ENCODE measurements around the gene DCANP1.

The DCANP1 gene

DNA sequence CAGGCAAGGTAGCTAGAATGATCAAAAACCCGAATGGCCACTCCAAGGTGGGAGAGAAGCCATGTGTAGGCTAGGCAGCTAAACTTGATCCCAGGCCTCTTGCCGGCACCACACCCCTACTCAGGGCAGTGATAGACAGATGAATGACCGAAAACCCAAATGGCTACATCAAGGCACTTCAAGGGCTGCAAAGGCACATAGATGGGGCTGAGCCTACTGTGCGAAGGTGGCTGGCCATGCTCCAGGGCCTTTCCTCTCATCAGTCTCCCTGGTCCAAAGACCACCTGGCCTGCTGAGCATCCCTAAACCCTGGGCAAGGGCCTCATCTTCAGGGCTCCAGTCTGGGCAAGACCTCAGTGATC lies 8.7 kb upstream of the DCANP1 start:
- no peak for DNase-seq

DNA sequence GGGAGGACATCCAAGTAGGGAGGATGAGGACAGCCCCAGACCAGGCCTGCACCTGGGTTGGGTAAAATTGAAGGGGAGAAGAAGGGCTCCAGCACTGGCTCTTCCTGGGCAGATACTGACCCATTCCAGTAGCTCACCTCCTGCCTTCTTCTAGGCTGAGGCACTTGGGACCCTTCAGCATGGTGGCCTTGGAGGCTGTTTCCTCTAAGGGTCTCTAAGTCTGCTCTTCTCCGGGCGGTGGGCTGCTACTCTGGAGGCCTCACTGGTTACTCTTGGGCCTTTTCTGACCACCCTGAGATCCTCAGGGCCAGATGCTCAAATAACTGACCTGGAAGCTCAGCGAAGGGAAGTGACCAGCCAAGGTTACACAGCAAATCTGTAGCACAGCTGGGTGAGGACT lies 7.8 kb upstream of the DCANP1 start:
- no peak for DNase-seq

DNA sequence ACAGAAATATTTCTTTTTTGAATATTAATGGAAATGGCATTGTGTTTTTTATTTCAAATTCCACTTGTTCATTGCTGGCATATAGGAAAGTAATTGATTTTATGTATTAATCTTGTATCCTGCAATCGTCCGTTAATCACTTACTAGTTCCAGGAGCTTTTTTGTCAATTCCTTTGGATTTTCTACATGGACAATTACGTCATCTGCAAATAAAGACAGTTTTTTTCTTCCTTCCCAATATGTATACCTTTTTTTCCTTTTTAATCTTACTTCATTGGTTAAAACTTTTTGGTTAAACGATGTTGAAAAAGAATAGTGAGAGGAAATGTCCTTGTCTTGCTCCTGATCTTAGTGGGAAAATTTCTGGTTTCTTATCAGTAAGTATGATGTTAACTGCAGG lies 6.5 kb upstream of the DCANP1 start:
- no peak for DNase-seq

DNA sequence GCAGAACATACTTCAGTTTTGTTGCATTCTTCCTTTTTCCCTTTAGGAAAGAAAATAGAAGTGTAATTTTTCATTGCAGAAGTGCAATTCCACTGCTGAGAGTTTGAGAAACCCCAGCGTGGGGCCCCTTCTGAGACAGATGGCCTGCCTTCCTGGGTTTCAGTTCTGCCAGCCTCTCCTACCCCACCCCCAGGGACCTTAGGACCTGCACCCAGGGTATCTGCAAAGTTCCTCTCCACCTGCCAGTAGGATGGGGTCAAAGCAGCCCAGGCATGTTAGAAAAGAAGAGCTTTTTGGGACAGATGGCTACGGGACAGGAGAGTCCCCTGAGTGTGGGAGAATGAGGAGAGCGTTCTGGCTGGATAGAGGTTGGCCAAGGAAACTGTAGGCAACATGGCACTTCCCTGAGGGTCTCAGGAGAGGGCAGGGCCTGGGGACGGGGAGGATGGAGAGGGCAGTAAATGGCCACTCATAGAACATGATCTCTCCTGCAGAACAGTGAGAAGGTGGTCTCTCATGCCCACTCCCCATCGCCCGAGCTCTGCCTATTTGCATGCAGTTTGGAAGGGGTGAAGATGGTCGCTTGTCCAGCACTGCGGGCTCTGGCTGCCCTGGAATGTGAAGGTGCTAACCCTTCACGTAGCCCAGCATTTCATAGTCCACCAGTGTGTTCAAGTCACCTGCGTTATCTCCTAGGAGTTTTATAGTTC lies 5.3 kb upstream of the DCANP1 start, which contains the start of gene TIFAB:
Gene TIFAB, minus strand, starts transcription at position 31 of the 710 bp plus-strand sequence. CDS start 2,412 bp downstream, outside the sequence.
- DNase-seq, result no peak

DNA sequence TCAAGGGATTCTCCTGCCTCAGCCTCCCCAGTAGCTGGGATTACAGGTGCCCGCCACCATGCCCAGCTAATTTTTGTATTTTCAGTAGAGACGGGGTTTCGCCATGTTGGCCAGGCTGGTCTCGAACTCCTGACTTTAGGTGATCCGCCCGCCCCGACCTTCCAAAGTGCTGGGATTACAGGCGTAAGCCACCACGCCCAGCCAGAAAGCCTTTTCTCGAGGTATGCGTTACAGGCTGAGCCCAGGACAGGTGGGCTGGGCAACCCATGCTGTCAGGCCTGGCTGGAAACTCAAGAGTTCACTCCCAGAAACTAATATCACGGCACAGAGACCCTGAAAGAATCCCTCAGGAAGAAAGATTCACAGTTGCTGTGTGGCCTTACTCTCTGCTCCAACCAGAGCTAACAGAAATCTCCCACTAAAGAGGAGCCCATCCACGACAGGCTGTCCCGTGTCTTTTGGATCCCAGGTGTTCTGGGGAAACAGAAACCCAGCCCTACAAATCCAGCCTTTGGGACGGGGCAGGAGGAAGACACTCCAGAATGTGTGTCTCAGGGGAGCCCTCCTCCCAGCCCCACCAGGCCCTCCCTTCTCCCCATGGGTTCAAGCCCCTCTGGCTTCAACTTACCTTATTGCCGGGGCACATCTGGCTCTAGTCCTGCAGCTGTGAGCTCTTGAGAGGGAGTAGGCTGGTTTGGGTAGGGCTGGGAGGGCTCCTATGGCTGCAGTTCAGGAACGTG lies 4.6 kb upstream of the DCANP1 start:
- no peak for DNase-seq

DNA sequence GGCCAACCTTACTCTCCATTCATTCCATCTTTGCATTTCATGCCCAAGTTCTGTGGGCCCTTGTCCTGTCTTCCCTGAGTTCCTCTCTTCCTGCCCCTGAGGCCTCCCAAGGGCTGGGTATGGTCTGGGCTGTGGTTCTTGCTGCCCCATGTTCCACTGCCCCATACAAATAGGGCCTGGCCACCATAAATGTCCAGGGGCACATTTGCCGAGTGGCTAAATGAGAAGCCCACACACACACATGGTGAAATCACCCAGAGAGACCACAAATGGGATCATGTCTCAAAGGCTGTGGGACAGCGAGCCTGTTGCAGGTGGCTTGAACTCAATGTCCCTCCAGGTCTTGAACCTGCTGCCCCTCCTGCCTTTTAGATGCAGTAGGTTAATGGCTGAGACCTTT lies 3.8 kb upstream of the DCANP1 start:
- no peak for DNase-seq

DNA sequence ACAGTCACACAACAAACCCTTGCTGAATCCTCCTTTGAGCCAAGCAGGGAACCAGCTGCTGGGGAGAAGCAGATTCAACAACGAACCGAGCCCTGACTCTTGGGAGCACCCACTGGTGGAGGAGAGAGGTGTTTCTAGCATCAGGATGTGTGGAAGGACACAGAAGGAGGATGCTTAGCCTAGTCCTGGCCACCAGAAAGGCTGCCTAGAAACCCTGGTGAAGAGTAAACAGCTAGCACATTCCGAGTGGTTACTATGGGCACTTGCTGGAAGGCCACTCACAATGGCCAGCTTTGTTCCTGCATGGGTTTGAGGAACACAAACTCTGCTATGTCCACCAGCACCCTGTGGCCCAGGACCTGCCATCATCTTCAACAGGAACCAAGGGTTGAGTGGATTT lies 3.2 kb upstream of the DCANP1 start:
- no peak for DNase-seq

DNA sequence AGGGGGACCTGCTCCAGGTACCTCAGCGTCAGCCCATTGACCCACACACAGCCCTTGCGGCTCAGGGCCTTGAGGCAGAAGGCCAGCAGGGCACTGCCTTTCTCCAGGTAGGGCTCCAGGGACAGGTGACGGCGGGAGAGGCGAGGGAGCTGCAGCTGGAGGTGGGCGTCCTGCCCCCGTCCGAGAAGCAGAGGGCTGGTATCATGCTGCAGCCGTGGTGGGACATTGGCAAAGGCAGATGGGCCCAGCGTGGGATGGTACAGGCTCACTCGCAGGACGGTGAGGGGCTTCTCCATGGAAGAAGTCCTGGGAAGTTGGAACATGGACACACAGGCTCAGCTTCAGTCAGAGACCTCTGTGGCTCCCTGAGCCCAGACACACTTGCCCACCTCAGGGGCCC lies 2.5 kb upstream of the DCANP1 start:
- no peak for DNase-seq

DNA sequence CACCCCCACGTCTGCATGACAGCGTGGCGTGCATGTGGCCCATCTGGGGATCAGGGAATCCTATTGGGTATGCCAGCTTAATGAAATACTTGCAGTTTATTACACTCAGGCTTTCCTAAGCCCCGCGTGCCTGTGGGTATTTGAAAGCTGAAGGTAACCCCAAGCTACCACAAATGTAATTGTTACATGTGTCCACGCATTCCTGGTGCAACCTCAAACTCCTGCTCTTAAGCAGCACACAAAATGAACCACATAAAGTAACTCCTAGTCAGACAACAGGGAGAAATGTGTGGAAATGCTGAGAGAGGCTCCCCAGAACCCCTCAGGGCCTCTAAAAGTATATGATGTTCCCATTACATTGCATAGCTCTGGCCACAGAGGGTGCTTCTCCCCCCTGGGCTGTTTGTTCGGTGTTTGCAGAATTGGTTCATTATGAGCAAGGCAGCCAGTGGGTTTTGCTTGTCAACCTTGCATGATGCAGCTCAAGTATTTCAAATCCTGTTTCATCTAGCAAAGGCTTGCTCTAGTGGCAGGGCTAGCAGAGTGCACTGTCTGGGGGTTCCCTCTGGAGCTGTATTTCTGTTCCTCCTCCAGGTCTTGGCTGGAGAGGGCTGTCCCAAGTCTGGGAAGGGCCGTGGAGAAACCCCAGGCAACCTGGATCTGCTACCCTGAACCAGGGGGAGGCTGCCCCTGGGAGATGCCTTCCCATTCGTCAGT lies 1.8 kb upstream of the DCANP1 start:
- DNase-seq, result no peak

DNA sequence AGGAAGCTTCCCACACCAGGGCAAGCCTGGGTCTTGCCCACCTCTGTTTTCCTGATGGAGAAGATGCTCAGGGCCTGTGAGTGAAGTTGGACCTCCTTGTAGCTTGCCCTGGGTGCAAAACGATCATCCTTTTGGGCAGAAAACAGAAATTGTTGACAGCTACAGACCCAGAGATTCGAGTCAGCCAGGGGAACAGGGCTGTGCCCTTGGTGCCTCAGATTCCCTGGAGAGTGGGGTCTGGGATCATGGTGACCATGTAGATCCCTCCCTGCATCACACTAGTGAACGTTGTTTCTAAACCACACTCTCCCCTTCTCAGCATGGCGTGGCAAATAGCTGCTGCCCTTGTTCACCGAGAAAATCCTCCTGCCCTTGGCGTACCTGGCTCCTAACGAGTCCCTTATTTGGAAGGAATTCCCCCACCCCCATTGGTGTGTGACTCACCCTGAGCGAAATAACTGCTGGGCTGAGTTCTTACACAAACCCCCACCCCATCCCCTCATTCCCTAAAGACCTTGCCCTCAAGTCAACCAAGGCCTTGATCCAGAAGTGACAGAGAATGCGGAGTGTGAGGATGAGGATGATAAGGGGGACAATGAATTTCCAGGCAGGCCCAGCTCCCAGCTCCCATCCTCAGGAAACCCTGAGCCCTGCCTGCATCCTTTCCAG lies 1.1 kb upstream of the DCANP1 start:
- no peak for DNase-seq

DNA sequence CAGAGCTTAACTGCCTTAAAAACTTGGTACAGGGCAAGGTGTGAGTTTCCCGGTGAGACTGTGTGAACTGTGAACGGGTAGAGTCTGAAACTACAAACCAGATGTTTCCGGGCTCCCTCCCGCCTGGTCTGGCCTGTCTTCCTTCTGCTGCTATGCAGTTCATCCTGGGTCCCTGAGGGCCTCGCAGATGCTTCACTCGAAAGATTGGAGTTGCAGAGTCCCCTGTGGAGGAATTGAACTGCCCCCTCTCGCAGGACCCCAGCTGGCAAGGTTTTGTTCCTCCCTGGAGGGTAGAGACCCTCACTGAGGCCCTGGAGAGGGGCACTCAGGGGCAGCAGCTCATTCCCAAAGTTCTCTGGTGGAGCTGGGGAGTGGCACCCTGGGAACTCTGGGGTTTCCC lies 533 bp downstream of the DCANP1 start:
- DNase-seq, result no peak

DNA sequence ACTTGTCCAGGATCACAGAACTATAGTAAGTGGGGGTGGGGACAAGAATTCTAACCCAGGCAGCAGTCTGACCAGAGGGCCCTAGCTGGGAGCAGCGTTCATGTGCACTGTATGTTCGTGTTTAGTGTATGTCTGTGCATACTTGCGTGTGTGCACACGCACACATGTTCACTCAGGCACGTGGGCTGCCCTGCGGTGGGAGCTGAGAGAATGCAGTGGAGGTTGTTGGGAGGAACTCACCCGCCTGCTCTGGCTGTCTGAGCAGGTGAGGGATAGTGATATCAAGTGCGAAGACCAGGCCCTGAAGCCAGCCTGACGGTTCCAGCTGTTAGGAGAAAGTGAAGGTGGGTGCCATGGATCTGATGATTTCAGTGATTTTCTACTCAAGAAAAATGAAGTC lies 942 bp downstream of the DCANP1 start:
- no peak for DNase-seq

DNA sequence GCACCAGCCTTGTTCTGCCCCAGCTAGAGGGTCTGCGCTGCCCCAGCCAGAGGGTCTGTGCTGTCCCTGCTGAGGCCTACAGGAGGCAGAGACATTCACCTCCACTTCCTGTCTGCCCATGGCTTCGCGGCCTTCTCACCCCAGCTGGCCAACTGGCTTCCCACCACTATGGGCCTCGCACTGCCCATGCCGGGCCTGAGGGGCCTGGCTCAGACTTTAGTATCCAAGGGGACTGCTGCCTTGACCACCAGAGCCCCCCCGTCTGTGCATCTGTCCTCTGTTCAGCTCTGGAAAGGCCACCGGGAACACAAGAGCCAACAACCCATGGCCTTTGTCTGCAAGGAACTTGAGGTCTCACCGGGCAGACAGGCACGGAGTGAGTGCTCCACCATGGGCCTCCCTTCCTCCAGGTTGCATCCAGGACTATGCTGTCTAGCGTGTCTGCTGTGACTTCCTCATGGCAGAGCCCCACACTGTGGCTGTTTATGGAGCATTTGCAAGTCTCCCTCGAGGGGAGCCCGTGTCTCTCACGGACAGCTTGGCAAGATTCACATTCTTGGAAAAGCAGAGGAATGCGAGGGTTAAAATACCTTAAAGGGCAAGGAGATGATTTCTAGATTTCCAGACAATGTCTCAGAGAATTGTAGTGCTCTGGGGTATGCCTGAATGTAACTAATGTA lies 1.7 kb downstream of the DCANP1 start:
- no peak for DNase-seq

DNA sequence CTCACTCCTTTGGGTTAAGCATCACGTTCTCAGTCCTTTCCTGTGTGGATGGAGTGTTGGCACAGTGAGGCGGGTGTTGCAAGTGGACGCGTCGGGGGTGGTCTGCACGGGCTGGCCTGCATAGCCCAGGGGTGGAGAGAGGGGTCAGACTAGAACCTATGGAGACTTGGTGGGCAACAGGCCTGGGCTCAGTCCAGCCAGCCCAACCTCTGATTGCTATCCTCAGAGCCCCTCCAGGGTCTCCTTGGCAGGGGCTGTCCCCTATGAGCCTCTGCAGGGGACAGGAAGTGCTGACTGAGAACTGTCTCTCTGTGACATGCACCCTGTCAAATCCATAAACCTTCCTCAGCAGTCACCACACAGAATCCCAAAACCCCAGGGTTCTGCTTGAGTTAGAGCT lies 2.3 kb downstream of the DCANP1 start:
- DNase-seq, result no peak

DNA sequence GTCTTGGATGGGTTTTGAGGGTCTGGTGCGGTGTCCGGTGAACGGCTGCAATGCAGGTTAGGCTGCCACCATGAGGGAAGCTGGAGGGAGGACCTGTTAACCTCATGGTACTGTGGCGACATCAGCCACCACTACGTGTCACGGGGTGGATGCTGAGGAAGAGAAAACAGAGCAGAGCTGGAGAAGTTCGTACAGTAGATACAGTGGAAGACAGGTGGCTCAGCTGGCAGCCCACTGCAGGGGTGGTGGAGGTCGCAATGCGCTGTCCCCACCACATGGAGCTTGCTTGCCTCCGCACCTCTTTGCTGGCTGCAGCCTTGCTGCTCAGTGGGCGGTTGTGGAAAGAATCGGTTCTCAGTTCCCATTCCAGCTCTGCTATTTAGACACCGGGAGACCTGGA lies 2.8 kb downstream of the DCANP1 start:
- no peak for DNase-seq

DNA sequence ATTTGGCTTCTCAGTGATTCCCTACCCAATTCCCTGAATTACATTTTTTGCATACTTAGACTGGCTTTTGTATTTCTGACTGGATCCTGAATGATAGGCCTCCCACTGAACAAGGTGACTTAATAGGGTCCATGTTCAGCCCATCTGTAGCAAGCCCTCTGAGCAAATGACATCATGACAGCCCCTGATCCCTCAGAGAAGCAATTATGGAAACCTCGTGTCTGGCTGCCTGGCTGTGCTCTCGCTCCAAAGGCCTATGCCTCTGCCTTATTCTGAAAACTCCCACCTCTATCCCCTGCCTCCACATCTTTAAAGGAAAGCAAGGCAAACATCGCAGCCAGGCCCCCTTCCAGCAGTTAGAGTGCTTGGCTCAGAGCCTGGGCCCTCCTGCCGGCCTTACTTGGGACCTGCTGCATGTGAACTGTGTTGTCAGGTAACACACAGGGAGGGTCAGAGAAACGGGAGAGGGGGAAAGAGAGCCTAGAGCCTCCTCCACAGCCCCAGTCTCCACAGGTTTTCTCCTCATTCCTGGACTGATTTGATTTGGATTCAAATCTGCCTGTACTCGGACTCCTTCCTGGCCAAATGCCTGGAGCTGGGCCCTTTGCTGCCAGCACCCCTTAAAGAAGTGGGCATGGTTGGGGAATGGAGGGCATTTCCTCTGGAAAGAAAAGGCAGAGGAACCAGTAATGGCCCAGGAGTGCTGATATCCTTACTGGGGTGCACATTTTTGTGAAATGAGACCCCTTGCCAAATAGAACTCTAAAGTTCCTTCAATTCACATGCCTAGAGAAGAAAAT lies 3.8 kb downstream of the DCANP1 start:
- DNase-seq, result no peak

DNA sequence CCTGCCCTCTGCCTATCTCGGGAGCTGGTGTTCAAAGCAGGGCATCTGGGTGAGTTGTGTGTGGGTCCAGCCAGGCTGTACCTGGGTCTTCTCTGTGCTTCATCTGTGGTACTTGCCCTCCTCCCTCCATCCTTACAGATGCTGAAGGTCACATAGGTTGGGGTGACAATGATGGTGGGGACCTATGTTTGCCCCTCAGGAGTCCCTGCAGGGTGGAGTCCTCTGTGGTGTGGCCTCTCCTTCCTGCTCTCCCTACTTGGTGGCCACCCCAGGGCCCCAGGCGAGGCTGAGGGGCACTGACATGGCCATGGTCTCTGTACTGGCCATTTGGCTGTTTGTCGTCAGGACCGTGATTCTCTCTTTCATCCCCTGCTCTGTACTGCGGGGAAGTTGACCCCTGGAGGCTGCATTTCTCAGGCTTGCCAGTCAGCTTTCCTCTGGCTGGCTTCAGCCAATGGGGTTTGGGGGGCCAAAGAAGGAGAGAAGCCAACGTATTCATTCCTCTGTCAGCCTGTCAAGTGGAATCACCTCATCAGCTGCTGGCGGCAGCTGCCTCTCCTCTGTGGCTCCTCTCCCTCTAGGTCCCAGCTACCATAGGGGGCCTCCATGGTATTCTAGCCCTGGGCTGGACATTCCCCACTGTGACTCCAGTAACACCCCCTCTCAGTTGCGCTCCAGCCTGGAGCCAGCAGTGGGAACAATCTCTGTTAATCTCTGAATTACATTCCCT lies 4.6 kb downstream of the DCANP1 start:
- no peak for DNase-seq

DNA sequence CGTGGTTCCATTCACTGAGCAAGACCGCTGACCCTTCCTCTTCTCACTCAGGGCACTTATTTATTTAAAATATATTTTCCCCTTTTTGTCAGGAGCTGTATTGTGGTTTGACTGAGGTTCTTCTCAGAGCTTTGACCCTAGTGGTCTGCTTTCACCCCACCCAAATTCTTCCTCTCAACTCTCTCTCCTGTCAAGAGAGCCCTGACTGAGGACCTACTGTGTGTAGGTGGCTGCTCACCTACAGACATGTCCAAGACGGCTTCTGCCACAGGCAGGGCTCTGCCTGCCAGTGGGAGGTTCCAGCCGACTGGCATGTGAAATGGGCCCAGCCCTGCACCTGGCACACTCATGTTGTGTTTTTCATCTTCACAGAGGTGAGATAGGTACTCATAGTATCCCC lies 5.2 kb downstream of the DCANP1 start:
- no peak for DNase-seq

DNA sequence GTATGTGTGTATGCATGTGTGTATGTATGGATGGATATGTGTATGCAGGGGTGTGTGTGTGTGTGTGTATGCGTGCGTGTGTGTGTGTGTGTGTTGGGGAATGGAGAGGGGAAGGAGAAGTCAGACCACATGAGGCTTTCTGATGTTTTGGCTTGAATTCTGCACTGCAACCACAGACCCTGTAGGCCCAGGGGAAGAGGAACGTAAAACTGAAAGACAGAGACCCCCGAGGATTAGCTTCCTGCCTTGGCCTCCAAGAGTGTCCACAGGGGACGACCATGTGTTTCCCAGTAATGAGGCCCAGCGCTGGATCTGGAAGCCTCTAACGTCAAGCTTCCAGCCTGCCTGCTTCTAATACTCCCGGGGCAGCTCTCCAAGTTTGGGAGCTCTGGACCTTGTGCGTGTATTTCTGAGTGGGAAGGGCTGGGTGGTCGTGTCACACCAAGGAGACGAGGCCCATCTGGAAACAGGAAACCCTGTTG lies 5.8 kb downstream of the DCANP1 start:
- no peak for DNase-seq

DNA sequence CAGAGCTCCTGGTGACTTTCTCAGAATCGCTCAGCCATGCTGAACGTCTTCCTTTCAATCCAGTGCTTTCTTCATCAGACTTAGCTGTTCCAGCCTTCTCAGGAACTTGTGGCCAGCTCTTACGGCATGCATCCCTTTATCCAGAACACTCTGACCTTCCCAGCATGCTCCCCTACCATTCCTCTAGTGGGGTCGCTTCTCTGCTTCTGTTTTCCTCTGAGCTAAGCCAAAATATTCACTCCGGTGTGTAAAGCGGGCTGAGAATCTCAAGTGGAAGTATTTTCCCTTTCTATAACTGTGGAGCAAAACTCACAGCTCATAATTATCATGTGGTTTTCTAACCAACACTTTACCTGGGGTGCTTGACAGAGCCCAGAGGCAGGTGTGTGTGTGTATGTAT lies 6.2 kb downstream of the DCANP1 start:
- no peak for DNase-seq
